ENCODE measurements around the gene C2orf69. TPM values are rescaled to one million over a fixed set of nuclear protein-coding genes. Genes with fewer than 3 reads are reported as not detected.

Gene C2orf69
- total and polyA plus RNA-seq, 2 experiments from 2014 or later = 33.4 to 39.2 TPM

- no peaks in the 10 kb centered on the region for H3K27me3 Mint-ChIP-seq (ENCODE audit: insufficient read depth, low read depth, poor library complexity)
- H3K36me3 ChIP-seq (ENCODE audit: insufficient read depth) = peaks cover 63% of the 10 kb centered on the region
Observed at GRCh38 chr2:199962203-199962602, 51.1 kb downstream of the C2orf69 start.

More at GRCh38 chr2:199962203-199962602, 51.1 kb downstream of the C2orf69 start:
- H3K9me3 Mint-ChIP-seq = no peaks in the 10 kb centered on the region
- TF ChIP-seq ETS1 (IDR thresholded peaks at IDR 0.05) (no peak), POLR2AphosphoS5 (IDR thresholded peaks at IDR 0.05; ENCODE audit: low read depth) (no peak), ZNF462 (CRISPR knock-in tag; IDR thresholded peaks at IDR 0.05) (no peak), ZNF114 (CRISPR knock-in tag; IDR thresholded peaks at IDR 0.05) (no peak), EZH2 (IDR thresholded peaks at IDR 0.05; ENCODE audit: low read depth, unreplicated experiment) (no peak), CREB1 (CRISPR knock-in tag; IDR thresholded peaks at IDR 0.05; ENCODE audit: low read depth) (no peak), NANOG (IDR thresholded peaks at IDR 0.05; ENCODE audit: borderline replicate concordance) (no peak), CTCF (conservative IDR thresholded peaks at IDR 0.05; ENCODE audit: low read depth in 2 of 2) (no peak), ZNF331 (CRISPR knock-in tag; IDR thresholded peaks at IDR 0.05; ENCODE audit: low read depth) (no peak), EZH2phosphoT487 (IDR thresholded peaks at IDR 0.05; ENCODE audit: unreplicated experiment) (no peak), JUNB (IDR thresholded peaks at IDR 0.05; ENCODE audit: unreplicated experiment) (no peak), REST (IDR thresholded peaks at IDR 0.05; ENCODE audit: unreplicated experiment) (no peak), STAT1 (IDR thresholded peaks at IDR 0.05; ENCODE audit: unreplicated experiment) (no peak)
- H3K4me3 Mint-ChIP-seq = no peak overlapping the region
- H3K27me3 ChIP-seq (ENCODE audit: insufficient read depth) = no peaks in the 10 kb centered on the region
- H2AFZ ChIP-seq = no peak overlapping the region
- peaks cover 55% of the 10 kb centered on the region for H3K36me3 Mint-ChIP-seq (ENCODE audit: low read depth)
- DNase-seq (ENCODE audit: low spot score) (no peak), ATAC-seq (no peak)
- H4K20me1 ChIP-seq (replicated peaks; ENCODE audit: insufficient read depth) = no peaks in the 10 kb centered on the region; the same call in none of the 2 replicates
- no peak overlapping the region for H3K4me2 ChIP-seq
- peaks cover under 1% of the 10 kb centered on the region; the same call in 1 of the 2 replicates for H3K4me1 ChIP-seq (ENCODE audit: insufficient read depth)
- peaks cover 20% of the 10 kb centered on the region for H3K79me2 ChIP-seq (replicated peaks; ENCODE audit: insufficient read depth)
- no peak overlapping the region for H3K27ac ChIP-seq (ENCODE audit: low read depth)
- no peaks in the 10 kb centered on the region for H3F3A ChIP-seq (replicated peaks; ENCODE audit: low read depth)
- H3K4me1 Mint-ChIP-seq = peaks cover 6% of the 10 kb centered on the region
- no peak overlapping the region for H3K4me3 ChIP-seq
- H3K9me2 ChIP-seq (ENCODE audit: insufficient read depth) = no peaks in the 10 kb centered on the region
- no peak overlapping the region for H3K27ac Mint-ChIP-seq

All from GM23338 (cell line).